ENCODE measurements around the gene ZZZ3.

- TF ChIP-seq GATA3 (IDR thresholded peaks at IDR 0.05; ENCODE audit: low read depth, low read length): no peak
- TF ChIP-seq GATA2 (IDR thresholded peaks at IDR 0.05; ENCODE audit: low read depth, low read length): no peak
These were observed 9.4 kb downstream of the ZZZ3 start for GRCh38 chr1:77673030-77673429.

Data from SH-SY5Y (cell line).